HG03457 (cell line): ENCODE data around the gene TUSC2.
"Not testable (repeated sequence)": the region's sequence is repeated elsewhere in the genome, so short reads cannot be mapped to it uniquely, and the experiment has no call there.

Source experiments
- ATAC-seq: cut with Tn5 transposase; IDR thresholded peaks from one replicate; pipeline ENCODE4 v1.9.1; 2021; ENCODE audit warnings: moderate number of reproducible peaks; ENCODE audit not compliant: unreplicated experiment

The TUSC2 gene

GRCh38 chr3:50319894-50320625, 8.0 kb downstream of the TUSC2 start:
- no peak for ATAC-seq

GRCh38 chr3:50319181-50319893, 8.7 kb downstream of the TUSC2 start:
- ATAC-seq: no peak

DNA sequence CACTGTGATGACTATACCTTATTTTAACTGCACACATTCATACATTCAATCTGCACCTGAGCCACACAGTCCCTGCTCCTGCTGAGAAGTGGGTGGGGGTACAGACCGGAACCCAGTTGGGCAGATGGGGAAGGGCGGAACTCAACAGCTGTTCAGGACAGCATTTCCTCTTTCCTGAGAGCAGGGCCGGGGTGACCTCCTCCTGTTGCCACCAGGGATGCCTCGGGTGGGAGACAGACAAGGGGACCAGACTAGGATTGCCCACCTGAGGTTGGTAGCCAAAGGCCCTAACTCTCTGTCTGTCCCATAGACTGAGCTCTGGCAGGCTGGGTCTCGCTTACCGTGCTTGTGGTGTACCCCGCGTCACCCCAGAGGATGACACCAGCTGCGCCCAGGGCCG, 9.4 kb downstream of the TUSC2 start:
- ATAC-seq: no peak

DNA sequence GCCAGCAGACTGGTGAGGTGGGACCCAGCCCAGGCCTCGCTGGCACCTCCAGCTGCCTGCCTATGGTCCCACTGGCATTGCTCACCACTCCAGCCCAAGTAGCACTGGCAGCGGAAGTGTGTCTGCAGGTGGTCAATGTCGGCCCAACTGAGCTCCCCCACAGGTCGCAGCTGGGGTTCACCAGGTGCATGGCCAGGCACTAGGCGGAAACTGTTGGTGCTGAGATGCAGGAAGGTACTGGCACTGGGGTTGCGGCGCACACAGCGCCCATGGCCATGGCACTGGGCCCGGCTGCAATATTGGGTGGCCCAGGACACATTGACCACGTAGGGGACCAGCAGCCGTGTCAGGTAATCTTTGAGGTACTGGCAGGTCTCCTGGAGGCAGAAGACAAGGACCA, 9.9 kb downstream of the TUSC2 start:
- no peak for ATAC-seq

DNA sequence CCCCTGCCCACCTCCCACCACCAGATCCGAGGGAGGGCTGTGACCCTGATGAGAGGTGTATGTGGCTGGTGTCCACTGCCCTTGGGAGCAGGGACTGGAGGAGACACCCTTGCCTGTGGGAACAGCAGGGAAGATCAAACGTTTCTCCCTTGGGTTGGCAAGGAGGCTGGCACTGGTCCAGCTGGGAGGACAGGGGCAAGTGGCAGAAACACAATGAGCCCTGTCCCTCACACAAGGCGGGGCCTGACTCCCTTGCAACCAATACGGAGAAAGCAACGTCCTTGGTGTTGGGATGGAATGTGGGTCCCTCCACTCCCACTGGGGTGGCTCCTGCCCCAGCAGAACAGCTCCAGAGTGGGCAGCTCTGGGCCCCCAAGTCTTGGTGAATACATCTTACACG, 10.7 kb downstream of the TUSC2 start:
- no peak for ATAC-seq

- ATAC-seq: no peak
These were observed 11.3 kb downstream of the TUSC2 start for GRCh38 chr3:50316657-50317242.

DNA sequence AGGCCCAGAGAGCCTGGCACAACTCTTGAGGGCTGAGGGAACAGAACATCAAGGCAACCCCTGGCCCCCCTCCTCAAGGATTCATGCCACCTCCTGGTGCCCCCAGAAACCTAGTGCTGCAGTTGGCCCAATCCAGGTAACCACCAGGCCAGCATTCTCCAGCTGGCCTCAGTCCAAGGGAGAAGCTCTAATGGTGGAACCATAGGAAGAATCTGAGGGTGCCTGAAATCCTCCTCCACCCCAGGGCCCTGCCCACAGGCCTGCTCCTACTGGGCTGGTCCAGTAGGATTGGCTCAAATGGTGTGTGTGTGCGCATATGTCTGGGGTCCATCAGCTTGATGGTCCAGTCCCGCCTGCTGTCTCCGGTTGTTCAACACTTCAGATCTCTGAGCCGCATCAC, 13.2 kb downstream of the TUSC2 start:
- no peak for ATAC-seq

DNA sequence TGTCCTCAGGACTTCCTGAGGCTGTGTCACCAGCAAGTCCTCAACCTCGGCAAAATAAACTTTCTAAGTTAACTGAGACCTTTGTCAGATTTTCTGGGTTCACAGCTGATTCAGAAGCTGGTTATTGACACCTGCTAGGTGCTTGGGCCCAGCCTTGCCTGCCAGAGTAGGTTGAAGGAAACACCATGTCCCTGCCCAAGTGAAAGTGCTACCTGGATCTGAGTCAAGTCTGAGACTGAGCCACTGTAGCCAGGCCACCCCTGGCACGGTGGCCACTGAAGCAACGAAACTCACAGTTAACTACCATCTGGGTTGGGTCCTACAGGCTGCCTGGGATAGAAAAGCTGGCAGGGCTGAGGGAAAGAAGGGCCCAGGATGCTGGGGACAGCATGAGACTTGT, 13.7 kb downstream of the TUSC2 start:
- no peak for ATAC-seq

GRCh38 chr3:50312041-50312440, 16.0 kb downstream of the TUSC2 start:
- ATAC-seq: not testable (repeated sequence)

- ATAC-seq: no peak
These were observed 23.4 kb downstream of the TUSC2 start for GRCh38 chr3:50304601-50305000.

DNA sequence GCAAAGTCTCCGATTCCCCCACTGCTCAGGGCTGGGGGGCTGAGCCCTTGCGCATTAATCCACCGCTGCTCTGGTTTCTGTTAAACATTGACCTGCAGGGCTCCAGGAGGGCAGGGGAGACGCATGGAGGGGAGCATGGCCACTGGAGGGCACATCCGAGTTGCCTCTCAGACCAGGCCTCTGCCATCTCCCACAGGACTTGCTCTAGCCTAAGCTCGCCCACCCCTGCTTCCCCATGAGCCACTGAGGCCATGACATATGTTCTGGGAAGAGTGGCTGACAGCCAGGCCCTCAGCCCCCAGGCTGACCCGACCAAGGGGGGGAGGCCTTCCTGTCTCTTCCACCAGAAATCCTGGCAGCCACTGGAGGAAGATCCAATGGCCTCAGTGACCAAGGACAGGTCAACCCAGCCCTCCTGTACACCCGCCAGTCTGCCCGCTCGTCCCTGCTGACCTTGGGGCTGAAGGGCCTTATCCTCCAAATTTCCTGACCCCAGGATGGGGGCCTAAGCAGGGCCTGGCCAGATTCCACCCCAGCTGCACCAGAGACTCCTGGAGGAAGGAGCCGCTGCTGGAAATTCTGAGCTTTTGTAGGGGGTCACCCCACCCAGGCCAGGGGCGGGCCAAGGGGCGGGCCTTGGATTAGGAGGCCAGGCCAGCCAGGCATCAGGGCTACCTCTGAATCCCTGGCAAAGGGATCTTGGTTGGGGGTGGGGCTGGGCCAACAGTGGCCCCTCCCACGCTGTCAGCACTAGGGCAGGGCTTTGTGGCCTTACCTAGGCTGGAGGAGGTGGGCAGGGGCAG, 24.8 kb downstream of the TUSC2 start, which contains the start of gene HYAL1:
Gene HYAL1, minus strand, starts transcription at position 562 of the 803 bp plus-strand sequence. CDS start 618 bp downstream, outside the sequence.
- no peak for ATAC-seq

DNA sequence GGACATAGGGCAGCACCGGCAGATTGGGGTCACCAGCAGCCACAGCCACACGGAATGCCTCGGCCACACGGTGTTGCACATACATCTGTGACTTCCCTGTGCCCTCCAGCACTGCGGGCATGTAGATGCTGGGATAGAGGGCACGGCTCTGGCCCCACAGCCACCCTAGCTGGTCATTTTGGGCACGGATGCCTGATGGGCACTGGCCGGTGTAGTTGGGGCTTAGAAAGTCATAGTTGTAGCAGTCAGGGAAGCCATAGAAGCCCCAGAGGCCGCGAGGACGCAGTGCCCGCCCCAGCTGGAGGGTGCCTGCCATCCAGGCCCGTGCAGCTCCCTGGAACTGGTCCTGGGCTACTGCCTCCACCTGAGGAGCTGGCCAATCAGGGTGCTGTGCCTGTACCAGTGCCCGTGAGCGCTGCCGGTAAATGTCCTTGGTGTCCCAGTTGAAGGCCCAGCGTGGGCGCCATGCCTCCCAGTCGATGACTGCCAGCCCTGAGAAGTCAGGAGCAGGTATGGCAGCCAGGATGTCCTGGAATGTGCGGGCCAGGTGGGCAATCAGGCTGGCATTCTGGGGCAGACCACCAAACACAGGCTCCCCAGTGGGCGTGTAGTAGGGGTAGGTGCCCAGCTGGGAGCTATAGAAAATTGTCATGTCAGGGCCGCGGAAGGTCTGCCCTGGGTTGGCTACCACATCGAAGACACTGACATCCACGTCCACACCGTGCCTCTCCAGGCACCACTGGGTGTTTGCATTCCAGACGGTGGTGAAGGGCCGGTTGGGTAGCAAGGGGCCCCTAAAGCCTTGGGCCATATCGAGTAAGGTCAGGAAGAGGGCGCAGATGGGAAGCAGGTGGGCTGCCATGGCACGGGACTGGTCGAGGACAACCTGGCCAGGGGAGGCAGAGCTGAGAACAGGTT, 25.7 kb downstream of the TUSC2 start:
- no peak for ATAC-seq

DNA sequence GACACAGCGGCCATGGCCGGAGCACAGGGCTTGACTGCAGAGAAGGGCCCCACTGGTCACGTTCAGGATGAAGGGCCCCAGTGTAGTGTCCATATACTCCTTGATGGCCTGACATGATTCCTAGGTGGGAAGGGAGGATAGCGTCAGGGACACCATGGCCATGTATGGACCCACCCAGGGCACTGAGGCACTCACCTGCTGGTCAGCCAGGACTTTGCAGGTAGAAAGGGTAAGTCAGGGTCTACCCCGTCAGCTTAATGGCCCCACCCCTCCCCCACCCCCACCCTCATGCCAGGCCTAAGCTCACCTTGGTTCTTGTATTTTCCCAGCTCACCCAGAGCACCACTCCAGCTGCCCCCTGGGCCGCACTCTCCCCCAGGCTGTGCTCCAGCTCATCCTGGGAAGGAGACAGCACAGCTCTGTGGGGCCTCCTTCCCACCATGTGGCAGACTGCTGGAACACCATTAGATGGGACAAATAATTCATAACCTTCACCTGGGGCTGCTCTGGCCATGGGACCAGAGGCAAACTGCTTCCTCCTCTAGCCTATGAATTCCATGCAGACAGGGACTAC, 27.3 kb downstream of the TUSC2 start:
- ATAC-seq: no peak

DNA sequence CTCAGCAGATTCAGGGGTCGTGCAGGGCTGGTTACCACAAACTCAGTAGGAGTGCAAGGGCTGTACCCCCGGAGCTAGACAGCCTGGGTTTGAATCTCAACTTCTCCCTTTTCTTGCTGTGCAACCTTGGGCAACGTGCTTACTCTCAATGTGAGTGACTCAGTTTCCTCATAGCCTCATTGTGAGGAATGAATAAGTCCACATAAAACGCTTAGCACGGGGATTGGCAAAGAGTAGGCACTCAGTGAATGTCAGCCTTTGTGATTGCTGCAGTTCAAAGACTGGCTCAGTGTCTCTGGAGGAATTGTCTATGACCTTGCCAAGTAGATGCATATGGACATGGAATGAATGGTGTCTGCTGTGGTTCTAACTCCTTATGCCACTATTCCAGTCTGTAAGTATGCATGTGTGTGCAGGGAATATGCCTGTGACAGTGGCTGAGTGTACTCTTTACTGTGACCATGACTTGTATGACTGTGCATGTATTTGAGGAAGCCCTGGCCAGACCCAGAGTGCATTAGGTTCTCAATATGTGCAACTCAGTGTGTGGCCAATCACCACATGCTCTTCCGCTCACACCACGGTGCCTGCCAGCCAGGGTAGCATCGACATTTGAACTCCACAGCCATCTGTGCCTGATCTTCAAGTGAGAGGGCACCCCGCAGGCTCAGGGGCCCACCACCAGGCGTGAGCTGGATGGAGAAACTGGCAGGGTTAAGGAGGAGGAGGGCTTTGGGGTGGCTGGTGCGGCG, 27.9 kb downstream of the TUSC2 start:
- ATAC-seq: no peak

DNA sequence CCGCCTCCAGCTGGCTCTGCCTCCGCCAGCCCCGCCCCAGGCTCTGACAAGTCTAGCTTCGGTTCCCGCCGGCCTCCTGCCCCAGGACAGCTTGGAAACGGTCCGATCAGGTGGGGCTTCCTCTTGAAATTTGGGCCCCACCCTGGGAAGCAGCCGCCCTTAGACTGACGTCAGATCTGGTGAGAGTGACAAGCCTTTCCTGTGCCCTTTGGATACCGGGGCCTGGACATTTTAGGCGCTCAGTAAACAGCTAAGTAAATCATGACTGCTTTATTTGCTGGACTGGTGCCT, 28.4 kb downstream of the TUSC2 start:
- ATAC-seq: no peak

- peak; percentile 70 for ATAC-seq
These were observed 29.0 kb downstream of the TUSC2 start, which contains the start of the genes HYAL3 and NAA80 for GRCh38 chr3:50298836-50299637. TSS of gene HYAL3 (minus strand) at chr3:50299405. CDS start at chr3:50295602, 3,803 bp downstream. TSS of gene NAA80 (minus strand) at chr3:50299405. CDS start at chr3:50297463, 1,942 bp downstream.

DNA sequence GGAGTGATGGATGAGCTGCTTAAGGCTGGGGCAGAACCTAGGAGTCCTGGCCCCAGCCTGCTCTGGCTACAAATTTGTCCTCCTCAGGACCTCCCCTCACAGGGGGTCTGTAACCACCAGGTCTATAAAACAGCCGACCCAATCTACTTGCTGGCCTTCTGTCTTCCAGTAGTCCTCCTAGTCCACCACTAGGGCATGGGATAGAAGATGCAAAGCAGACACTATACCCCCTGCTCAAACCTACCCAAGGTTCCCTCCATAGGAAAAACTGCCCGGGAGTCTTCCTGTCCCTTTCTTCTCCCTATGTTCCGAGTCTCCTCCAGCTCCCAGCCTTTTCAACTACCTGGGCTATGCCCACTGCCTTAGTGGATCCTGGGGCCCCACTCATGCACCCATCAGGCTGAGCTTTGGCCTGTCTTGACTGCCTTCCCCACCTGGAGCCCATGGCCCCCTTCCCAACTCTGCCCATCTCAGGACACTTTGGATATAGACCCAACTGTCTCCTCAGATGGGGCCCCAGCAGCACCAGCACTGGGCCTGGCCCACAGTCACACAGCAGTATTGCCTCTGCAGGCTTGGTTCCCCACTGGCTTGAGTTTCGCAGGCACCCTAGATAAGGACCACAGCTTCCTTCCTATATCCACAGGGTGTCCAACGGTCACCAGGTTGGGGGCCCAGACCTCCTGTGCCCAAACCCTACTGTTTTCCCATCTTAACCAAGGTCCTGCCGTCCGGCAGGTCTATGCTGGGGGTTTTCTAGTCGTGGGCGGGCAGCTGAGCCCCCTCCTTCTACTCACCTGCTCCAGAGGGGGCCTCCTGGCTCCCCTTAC, 29.9 kb downstream of the TUSC2 start:
- no peak for ATAC-seq
